Hematopoietic multipotent progenitor cell treated with erythropoietin and hydrocortisone succinate and interleukin-3 and kit ligand, for 8 days (in vitro differentiated cells): ENCODE measurements around the gene GOLGA6L4.
"Not testable (repeated sequence)": the region's sequence is repeated elsewhere in the genome, so short reads cannot be mapped to it uniquely, and the experiment has no call there.

Source experiments
- DNase-seq: peaks from one replicate; pipeline ENCODE4 v3.0.0-alpha.2; 2015

The GOLGA6L4 gene, protein sequence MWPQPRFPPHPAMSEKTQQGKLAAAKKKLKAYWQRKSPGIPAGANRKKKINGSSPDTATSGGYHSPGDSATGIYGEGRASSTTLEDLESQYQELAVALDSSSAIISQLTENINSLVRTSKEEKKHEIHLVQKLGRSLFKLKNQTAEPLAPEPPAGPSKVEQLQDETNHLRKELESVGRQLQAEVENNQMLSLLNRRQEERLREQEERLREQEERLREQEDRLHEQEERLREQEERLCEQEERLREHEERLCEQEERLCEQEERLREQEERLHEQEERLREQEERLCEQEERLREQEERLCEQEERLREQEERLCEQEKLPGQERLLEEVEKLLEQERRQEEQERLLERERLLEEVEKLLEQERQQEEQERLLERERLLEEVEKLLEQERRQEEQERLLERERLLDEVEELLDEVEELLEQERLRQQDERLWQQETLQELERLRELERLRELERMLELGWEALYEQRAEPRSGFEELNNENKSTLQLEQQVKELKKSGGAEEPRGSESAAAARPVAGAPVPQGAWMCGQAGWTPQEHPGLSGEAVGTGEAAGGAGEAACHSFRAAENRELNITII

DNA sequence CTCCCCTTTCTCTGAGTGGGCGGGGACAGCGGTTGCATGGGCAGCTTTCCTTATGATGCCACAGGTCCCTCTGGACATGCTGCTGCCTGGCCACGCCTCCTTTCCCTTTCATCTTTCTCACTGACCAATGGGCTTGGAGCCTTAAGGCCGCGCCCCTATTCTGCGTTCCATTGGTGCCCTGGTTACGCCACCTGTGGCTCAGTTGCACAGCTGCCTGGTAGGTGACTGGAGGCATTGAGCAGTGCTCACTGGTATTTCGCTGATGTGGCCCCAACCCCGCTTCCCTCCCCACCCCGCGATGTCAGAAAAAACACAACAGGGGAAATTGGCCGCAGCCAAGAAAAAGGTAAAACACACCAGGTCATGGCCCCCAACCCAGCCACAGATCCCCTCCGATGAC is at the start of gene GOLGA6L4:
Gene GOLGA6L4 (plus strand): TSS at position 201 of the 400 bp plus-strand sequence. CDS start 62 bp downstream, at position 263.
- not testable (repeated sequence) for DNase-seq

DNA sequence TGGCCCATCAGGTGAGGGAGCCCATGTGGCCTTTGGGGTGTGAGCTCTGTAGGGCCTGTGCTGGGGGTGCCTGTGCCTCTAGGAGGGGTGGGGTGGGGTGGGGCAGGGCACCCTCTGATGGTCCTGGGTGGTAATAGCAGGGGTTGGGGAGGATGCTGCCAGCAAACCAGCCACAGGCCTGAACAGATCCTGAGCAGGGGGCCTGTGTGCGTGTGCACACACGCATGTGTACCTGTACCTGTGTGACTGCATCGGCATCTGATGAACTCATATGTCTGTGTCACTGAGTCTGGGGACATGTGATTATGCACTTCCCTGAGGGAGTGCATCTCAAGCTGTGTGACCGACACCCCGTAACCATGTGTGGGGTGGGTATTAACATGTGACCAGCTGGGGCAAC is 42.6 kb upstream of the GOLGA6L4 start:
- not testable (repeated sequence) for DNase-seq

DNA sequence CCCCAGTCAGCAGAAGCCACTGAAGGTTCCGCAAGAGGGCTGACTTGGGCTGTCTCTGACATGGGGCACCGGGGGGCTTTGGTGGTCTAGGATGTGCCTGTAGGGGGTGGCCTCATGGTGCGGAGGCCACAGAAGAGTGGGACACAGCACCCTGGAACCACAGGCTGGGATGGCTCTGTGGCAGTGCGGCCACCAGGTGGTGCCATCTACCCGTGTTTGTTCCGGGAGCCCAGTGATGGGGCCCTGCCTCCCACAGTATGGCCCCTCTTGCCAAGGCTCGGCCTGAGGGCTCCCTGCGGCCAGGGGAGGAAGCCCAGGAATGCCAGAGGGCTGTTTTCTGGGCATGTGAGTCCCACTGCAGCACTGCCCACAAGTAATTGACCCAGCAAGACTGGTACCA is 40.0 kb upstream of the GOLGA6L4 start:
- not testable (repeated sequence) for DNase-seq

DNA sequence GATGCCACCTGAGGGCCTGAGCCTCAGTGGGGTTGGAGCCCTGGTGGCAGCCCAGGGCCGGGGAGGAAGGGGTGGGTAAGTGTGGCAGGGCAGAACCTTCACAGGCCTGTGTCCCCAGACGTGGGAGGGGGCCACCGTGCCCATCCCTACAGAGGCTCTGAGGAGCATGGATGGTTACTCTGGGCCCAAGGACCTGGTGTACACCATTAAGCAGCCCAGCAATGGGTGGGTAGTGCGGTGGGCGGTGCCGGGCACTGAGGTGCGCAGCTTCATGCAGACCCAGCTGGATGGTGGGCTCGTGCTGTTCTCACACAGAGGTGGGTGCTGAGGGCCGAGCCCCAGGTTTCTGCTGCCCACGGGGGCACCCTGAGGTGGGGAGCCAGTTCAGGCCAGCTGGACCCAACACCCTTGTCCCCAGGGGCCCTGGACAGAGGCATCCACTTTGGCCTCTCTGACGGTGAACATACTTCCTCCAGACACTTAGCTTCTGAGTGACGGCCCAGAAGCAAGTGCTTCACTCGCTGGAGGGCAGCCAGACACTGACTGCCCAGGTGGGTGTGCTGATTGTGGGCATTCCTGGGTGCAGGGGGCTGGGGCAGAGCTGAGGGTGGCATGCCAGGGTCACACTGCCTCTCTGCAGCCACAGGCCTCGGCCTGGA is 38.9 kb upstream of the GOLGA6L4 start:
- not testable (repeated sequence) for DNase-seq

DNA sequence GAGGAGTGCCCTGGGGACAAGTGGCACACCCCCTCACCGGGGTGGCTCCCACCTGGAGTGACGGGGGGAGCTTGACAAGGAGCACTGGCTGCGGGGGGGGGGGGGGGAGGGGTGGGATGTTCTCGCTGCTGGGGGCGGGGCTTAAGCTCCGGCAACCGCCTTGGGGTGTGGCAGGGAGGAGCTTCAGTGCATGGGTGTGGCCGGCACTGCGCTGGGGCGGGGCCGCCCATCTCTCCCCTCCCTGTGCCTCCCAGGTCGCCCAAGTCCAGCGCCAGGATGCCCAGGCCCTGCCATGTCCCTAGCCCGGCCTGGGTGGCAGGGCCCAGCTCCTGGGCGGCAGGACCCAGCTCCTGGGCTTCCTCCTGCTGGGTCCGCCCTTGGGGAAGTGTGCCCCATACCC is 35.7 kb upstream of the GOLGA6L4 start:
- not testable (repeated sequence) for DNase-seq

DNA sequence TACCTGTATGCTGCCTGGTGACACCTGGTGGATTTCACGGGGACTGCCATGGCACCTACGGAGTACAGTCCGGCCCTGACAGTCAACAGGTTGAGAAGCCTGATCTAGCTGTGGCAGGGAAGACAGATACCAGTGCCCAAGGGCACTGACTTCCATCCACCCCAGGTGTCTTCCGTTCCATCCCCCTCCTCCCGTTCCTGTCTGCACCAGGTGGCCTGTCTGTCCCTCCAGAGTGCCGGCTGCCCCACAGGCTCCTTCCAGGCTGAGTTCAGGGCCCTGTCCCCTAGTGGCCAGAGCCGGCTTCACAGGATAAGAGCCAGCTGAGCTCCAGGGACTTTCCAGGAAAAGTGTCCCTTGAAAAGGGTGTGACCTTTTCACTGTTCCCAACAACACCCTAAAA is 10.9 kb downstream of the GOLGA6L4 start:
- not testable (repeated sequence) for DNase-seq
